GM19328 (cell line): ENCODE measurements around the gene SNCG.

ENCODE experiments used
- ATAC-seq: cut with Tn5 transposase; IDR thresholded peaks from one replicate; pipeline ENCODE4 v1.9.1; 2021; ENCODE audit warnings: mild to moderate bottlenecking, moderate library complexity; ENCODE audit not compliant: unreplicated experiment

SNCG gene

DNA sequence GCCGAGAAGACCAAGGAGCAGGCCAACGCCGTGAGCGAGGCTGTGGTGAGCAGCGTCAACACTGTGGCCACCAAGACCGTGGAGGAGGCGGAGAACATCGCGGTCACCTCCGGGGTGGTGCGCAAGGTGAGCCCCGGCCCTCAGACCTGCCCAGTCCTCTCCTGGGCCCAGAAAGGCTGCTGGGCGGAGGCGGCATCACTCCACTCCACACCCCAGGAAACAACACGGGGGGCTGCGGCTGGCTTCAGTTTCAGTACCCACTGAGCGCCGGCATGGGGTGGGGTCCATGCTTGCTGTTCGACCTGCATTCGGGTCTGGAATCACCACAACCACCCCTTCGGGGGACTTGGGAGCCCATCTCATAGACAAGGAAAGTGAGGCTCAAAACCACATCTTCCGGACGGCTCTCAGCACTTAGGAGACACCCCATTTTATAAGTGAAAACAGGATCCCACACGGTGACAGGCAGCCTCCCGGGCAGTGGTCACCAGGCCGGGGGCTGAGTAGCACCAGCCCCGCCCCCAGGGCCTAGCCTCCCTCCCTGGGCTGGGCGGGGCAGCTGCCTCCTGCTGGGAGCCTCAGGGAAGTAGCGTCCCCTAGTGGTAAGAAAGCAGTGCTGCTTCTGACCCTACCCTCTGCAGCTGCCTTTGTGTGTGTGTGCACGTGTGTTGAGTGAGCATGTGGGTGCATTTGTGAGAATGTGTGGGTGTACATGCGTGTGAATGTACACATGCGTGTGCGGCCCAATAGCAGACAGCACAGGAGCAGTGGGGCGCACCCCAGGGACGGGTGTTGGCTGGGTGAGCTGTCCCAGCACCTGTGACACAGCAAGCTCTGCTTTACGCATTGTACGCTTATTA is 1.8 kb downstream of the SNCG start:
- ATAC-seq: peak; percentile 63

GRCh38 chr10:86960863-86961434 is 2.5 kb downstream of the SNCG start:
- ATAC-seq: no peak

DNA sequence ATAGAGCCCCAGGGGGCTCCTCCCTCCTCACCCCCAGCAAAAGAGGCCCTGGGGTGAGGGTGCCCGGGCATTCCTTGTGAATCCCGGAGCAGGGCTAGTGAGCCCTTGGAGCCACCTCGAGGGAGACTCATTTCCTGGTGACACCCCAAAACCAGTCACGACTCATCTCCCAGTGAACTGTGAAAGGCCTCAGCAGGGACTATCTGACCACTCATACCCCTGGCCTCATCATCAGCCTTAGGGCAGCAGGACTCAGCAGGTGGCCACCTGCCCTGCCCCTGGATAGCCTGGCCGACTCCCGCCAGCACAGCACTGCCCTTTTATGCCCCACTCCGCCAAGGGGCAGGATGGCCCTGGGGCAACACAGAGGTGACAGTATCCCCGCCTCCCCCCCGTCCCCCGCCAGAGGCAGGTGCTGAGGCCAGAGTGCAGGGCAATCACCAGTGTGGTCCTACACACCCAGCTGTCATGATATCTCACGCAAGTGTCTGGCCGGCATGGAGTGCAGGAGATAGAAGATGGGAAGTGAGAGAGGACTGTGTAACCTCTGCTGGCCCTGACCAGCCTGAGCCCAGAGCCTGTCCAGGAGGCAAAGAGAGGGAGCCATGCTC is 3.2 kb downstream of the SNCG start:
- no peak for ATAC-seq

DNA sequence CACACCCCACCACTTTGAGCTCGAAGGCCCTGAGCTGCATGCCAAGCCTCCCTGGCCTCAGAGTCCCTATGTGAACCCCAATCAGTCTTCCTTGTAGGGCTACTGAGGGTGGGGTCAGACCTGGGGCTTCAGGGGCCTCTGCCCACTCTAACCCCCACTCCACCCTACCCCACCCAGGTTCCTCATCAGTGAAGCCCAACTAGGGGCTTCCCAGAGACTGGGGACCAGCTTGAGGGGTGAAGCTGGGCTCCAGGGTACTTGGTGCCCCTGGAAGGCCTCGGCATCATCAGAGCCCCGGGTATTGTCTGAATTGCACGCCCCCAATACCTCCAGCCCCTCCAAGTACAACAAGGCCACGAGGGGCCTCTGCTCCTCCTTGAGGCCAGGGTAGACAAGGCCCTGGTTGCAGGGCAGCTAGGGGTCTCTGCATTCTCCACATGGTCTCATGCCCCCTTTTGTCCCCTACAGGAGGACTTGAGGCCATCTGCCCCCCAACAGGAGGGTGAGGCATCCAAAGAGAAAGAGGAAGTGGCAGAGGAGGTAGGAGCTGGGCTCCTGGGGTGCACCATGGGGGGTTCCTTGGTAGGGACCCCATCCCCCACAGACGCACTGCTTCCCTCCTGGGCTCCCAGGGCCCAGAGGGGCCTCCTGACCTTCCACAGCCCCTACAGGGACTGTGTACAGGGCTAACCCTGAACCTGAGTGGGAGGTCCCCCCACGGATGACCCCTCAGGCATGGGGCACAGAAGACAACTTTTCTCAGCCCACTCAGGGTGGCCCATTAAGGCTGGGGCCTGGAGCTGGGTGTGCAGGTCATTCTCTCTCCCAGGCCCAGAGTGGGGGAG is 4.0 kb downstream of the SNCG start:
- ATAC-seq: no peak

- no peak for ATAC-seq
Measured at GRCh38 chr10:86962981-86963310, 4.5 kb downstream of the SNCG start.

GRCh38 chr10:86963341-86963919 is 5.0 kb downstream of the SNCG start:
- ATAC-seq: no peak

- no peak for ATAC-seq
Measured at GRCh38 chr10:86964061-86964846, 5.9 kb downstream of the SNCG start.

DNA sequence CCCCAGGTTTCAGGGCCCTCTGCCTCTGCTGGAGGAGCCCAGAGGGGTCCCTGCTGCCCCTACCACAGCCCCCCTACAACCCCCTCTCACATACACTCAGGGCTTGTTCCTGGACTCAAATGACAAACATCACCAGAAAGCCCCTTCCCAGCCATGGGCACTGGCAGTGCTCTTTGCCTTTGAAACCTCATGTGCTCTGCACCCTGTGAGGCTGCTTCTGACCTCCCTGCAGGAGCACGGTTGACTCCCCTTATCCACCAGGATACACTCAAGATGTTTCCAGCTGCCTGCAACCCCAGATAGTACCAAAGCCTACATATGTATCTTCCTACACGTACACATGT is 6.4 kb downstream of the SNCG start:
- ATAC-seq: no peak

GRCh38 chr10:86965986-86966654 is 7.7 kb downstream of the SNCG start:
- ATAC-seq: peak; percentile 33

DNA sequence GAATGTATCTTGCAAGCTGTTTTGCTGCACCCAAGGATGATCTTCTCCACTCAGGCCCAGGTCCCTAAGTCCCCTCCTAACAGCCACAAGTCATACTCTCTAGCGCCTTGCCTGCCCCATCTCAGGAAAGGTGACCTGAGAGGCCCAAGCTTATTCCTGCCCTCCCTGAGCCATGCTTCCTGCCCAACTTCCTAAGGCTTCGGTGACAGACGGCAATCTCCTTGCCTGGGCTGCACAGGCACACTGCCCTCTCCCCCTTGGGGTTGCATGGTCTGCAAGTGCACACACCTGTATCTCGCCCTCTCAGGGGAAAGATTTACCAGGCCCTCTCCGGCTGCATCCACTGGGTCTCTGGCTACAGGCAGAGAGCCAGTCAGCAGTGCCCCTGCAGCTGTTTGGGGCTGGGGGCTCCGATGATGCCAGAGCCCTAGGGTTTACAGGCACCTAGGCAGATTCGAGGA is 9.1 kb downstream of the SNCG start:
- no peak for ATAC-seq

DNA sequence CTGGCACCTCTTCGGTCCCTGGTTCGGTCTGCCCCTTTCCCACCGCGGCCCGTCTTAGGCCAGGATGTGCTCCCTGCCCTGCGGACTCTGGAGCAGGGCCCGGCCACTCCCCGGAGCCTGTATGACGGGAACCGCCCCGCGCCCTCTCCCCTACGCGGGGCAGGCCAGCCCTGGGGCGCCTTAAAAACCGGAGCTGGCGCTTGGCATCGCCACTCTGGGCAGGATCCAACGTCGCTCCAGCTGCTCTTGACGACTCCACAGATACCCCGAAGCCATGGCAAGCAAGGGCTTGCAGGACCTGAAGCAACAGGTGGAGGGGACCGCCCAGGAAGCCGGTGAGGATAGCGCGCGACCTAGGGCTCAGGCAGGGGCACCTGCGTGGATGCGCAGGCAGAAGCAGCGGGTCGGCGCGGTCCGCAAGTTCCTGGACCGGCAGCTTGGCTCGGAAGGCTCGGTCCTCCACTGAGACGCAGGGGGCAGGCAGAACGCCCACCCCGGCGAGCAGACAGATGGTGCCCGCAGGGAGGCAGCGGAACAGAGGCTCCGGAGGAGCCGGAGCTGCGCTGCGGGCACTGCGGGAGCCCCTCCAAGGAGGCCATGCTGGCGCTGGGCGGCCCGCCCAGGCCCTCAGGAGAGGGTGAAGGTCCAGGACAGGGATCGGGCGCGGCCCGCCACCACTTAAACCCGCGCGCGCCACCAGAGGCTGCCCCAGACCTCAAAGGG is 10.0 kb downstream of the SNCG start, which contains the start of gene ADIRF:
ADIRF (plus strand) TSS at position 212 of the 723 bp plus-strand sequence; CDS start at position 275, 63 bp downstream.
- ATAC-seq: no peak

GRCh38 chr10:86968994-86969355 is 10.6 kb downstream of the SNCG start:
- ATAC-seq: no peak

GRCh38 chr10:86969421-86970041 is 11.1 kb downstream of the SNCG start:
- no peak for ATAC-seq

GRCh38 chr10:86970162-86970981 is 12.0 kb downstream of the SNCG start:
- ATAC-seq: no peak

- no peak for ATAC-seq
Measured at GRCh38 chr10:86970982-86971231, 12.5 kb downstream of the SNCG start.

- peak; percentile 75 for ATAC-seq
Measured at GRCh38 chr10:86971232-86971991, 13.0 kb downstream of the SNCG start.
